GM12878 (cell line): ENCODE measurements around the gene CAMK4. TPM values are rescaled to one million over a fixed set of nuclear protein-coding genes. Genes with fewer than 3 reads are reported as not detected.

Experiments
- ASH2L ChIP-seq: fragments of 300-600, 200-600 bp; sonication (generic); IDR thresholded peaks from 2 replicates; pipeline ENCODE4 v1.6.1; 2017; ENCODE audit warnings: low read depth, mild to moderate bottlenecking, borderline replicate concordance
- ATF3 ChIP-seq: IDR thresholded peaks from 2 replicates; pipeline ENCODE4 v1.6.1; 2011; ENCODE audit warnings: low read depth, mild to moderate bottlenecking, low read length, moderate library complexity, borderline replicate concordance; ENCODE audit errors: extremely low read depth
- CBX5 ChIP-seq: sonication (generic); IDR thresholded peaks from 2 replicates; pipeline ENCODE4 v1.6.1; 2016; ENCODE audit warnings: low read depth, moderate library complexity, mild to moderate bottlenecking, inconsistent platforms
- CEBPB ChIP-seq, 2 experiments: fragments of 150-350 bp in 1 of 2; IDR thresholded peaks; 2 replicates each; pipeline ENCODE4 v1.6.1; 2012 to 2014; ENCODE audit warnings: low read depth in 2 of 2, low read length in 2 of 2, borderline replicate concordance in 1 of 2, inconsistent platforms in 1 of 2
- FOXM1 ChIP-seq: IDR thresholded peaks from 2 replicates; pipeline ENCODE4 v1.6.1; 2012; ENCODE audit warnings: low read depth, mild to moderate bottlenecking, inconsistent platforms, low read length, moderate library complexity
- HCFC1 ChIP-seq: fragments of 150-350 bp; IDR thresholded peaks from 2 replicates; pipeline ENCODE4 v1.6.1; 2014; ENCODE audit warnings: low read length
- HDGF ChIP-seq: fragments of 450-650 bp; IDR thresholded peaks from 2 replicates; pipeline ENCODE4 v1.6.1; 2016; ENCODE audit warnings: antibody characterized with exemption
- IKZF1 ChIP-seq: fragments of 450-650 bp; conservative IDR thresholded peaks from 2 replicates; pipeline ENCODE4 v1.6.1; 2017; ENCODE audit warnings: antibody characterized with exemption, mild to moderate bottlenecking
- JUNB ChIP-seq: IDR thresholded peaks from 2 replicates; pipeline ENCODE4 v1.6.1; 2016; ENCODE audit warnings: antibody characterized with exemption, mild to moderate bottlenecking
- MEF2B ChIP-seq: fragments of 450-650 bp; IDR thresholded peaks from 2 replicates; pipeline ENCODE4 v1.6.1; 2018; ENCODE audit warnings: mild to moderate bottlenecking, moderate library complexity; ENCODE audit not compliant: partially characterized antibody, poor library complexity, severe bottlenecking
- MXI1 ChIP-seq: fragments of 150-350 bp; IDR thresholded peaks from 2 replicates; pipeline ENCODE4 v1.6.1; 2011; ENCODE audit warnings: low read depth, mild to moderate bottlenecking, inconsistent platforms, low read length, improper control_type of control experiment
- PML ChIP-seq: IDR thresholded peaks from 2 replicates; pipeline ENCODE4 v1.6.1; 2012; ENCODE audit warnings: low read length, inconsistent platforms
- RELB ChIP-seq: fragments of 450-650 bp; IDR thresholded peaks from 2 replicates; pipeline ENCODE4 v1.6.1; 2017; ENCODE audit warnings: low read depth, mild to moderate bottlenecking, moderate library complexity
- STAT1 ChIP-seq: fragments of 450-650 bp; conservative IDR thresholded peaks from 2 replicates; pipeline ENCODE4 v1.6.1; 2014; ENCODE audit warnings: antibody characterized with exemption, mild to moderate bottlenecking
- TAF1 ChIP-seq: IDR thresholded peaks from 2 replicates; pipeline ENCODE4 v1.6.1; 2011; ENCODE audit warnings: mild to moderate bottlenecking, low read depth, low read length, borderline replicate concordance
- YY1 ChIP-seq: IDR thresholded peaks from 2 replicates; pipeline ENCODE4 v1.6.1; 2011; ENCODE audit warnings: low read depth, mild to moderate bottlenecking, low read length
- ZNF622 ChIP-seq: fragments of 450-650 bp; IDR thresholded peaks from 2 replicates; pipeline ENCODE4 v1.6.1; 2017; ENCODE audit warnings: mild to moderate bottlenecking, inconsistent platforms
- polyA plus RNA-seq, 11 experiments: library from polyadenylated mRNA; depleted of rRNA in 4 of 11; unstranded in 6 of 11; stranded (reverse) in 5 of 11; fragments of >200 nt; fragmentation: Nextera tagmentation in 4 of 11; fragmentation: Illumina TruSeq in 1 of 11; extraction: Ambion mirVana in 4 of 11; extraction: Trizol in 1 of 11; gene quantifications; 1 replicate in 1 of 11; 2 replicates in 10 of 11; pipeline versions ENCODE4 v1.2.1 to v1.2.3, GENCODE V29; 2011 to 2016; ENCODE audit warnings: inconsistent platforms in 2 of 11, missing spikeins in 2 of 11, low read depth in 1 of 11
- total RNA-seq, 4 experiments: library from RNA; depleted of rRNA in 3 of 4; stranded (reverse); fragments of >200 nt in 3 of 4; fragmentation: Illumina TruSeq in 1 of 4; extraction: Trizol in 1 of 4; gene quantifications; 2 replicates each; pipeline versions ENCODE4 v1.2.1 to v1.2.3, GENCODE V29; 2013 to 2021
- TF ChIP-seq, protein P1 (sequence below): IDR thresholded peaks from 2 replicates; pipeline ENCODE4 v1.6.1; 2011; ENCODE audit warnings: mild to moderate bottlenecking, low read depth, low read length, moderate library complexity; ENCODE audit not compliant: insufficient replicate concordance
- TF ChIP-seq, protein P2 (sequence below): fragments of 150-350 bp; IDR thresholded peaks from 2 replicates; pipeline ENCODE4 v1.6.1; 2014; ENCODE audit warnings: mild to moderate bottlenecking, low read depth, low read length
- TF ChIP-seq, protein P3 (sequence below): fragments of 450-650 bp; IDR thresholded peaks from 2 replicates; pipeline ENCODE4 v1.6.1; 2017; ENCODE audit warnings: mild to moderate bottlenecking

The CAMK4 gene
- total and polyA plus RNA-seq, 10 of the 15 experiments (the other 5 are each of a cell fraction or from before 2014, with no cell fraction given) = 13.3 to 51.9 (median 35.3) TPM

DNA sequence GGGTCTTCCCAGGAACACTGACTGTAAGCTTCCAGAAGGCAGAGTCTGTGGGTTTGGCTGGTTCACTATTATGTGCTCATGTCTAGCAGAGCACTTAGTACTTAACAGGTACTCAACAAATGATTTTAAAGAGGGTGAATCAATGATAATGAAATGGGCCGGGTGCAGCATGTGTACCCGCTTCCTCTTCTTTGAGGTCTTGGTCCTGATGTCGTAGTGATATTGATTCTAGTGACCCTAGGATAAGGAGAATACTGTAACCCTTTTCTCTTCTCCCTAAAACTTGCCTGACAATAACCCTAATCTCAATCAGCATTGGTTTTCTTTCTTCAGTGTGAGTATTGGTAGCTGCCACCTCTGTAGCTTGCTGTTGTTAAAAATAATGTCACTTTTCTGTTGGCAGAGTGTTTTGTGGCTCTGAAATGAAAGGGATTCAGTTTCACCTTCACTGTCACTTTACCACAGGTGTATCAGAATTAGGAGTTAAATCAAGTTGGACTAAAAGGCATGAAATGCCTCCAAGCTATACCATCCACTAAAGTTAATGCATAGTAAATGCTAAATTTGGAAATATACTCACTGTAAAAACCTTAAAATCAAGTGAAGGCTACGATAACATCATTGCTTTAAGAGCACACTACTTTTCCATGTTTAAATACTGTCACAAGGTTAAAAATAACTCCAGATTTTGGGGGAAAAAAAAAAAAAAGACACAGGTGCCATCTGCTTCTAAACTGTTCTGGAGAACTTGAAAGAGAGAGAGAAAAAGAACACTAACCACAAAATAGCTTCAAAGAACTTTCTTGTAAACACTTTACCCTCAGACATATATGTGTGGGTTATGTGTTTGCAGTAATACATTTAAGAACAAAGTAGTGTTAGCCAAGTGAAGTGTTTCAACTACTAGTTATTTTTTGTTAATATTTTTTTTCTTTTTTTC, 6.0 kb downstream of the CAMK4 start (continued):
- no peak for TF ChIP-seq ATF3
- peak; percentile 68; the same call in 1 of the 2 replicates for TF ChIP-seq RELB
- TF ChIP-seq HCFC1 = no peak
- no peak for TF ChIP-seq TAF1
- TF ChIP-seq MXI1 = no peak
- no peak; the same call in 1 of the 2 replicates for TF ChIP-seq JUNB
- TF ChIP-seq CEBPB (IDR thresholded peaks at IDR 0.05; ENCODE audit: borderline replicate concordance in 1 of 2, low read depth in 2 of 2, low read length in 2 of 2) = no peak
- no peak for TF ChIP-seq PML
- no peak for TF ChIP-seq YY1
- TF ChIP-seq, protein P1, sequence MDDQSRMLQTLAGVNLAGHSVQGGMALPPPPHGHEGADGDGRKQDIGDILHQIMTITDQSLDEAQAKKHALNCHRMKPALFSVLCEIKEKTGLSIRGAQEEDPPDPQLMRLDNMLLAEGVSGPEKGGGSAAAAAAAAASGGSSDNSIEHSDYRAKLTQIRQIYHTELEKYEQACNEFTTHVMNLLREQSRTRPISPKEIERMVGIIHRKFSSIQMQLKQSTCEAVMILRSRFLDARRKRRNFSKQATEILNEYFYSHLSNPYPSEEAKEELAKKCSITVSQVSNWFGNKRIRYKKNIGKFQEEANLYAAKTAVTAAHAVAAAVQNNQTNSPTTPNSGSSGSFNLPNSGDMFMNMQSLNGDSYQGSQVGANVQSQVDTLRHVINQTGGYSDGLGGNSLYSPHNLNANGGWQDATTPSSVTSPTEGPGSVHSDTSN = no peak
- TF ChIP-seq, protein P2, sequence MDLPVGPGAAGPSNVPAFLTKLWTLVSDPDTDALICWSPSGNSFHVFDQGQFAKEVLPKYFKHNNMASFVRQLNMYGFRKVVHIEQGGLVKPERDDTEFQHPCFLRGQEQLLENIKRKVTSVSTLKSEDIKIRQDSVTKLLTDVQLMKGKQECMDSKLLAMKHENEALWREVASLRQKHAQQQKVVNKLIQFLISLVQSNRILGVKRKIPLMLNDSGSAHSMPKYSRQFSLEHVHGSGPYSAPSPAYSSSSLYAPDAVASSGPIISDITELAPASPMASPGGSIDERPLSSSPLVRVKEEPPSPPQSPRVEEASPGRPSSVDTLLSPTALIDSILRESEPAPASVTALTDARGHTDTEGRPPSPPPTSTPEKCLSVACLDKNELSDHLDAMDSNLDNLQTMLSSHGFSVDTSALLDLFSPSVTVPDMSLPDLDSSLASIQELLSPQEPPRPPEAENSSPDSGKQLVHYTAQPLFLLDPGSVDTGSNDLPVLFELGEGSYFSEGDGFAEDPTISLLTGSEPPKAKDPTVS = no peak
- no peak for TF ChIP-seq CBX5
- TF ChIP-seq HDGF = no peak
- peak; percentile 11 for TF ChIP-seq MEF2B
- no peak for TF ChIP-seq FOXM1
- TF ChIP-seq ASH2L = no peak
- peak; percentile 61 for TF ChIP-seq IKZF1
- TF ChIP-seq ZNF622 = no peak
- TF ChIP-seq, protein P3, sequence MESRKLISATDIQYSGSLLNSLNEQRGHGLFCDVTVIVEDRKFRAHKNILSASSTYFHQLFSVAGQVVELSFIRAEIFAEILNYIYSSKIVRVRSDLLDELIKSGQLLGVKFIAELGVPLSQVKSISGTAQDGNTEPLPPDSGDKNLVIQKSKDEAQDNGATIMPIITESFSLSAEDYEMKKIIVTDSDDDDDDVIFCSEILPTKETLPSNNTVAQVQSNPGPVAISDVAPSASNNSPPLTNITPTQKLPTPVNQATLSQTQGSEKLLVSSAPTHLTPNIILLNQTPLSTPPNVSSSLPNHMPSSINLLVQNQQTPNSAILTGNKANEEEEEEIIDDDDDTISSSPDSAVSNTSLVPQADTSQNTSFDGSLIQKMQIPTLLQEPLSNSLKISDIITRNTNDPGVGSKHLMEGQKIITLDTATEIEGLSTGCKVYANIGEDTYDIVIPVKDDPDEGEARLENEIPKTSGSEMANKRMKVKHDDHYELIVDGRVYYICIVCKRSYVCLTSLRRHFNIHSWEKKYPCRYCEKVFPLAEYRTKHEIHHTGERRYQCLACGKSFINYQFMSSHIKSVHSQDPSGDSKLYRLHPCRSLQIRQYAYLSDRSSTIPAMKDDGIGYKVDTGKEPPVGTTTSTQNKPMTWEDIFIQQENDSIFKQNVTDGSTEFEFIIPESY = no peak
- TF ChIP-seq STAT1 = no peak
